GM12874 (cell line): ENCODE results near the gene TSPAN3.

Experiments used
- CTCF ChIP-seq: IDR thresholded peaks from 2 replicates; pipeline ENCODE4 v1.5.1; 2011; ENCODE audit warnings: low read depth, mild to moderate bottlenecking, control low read depth, low read length, moderate library complexity; ENCODE audit not compliant: insufficient read depth

Gene TSPAN3

GRCh38 chr15:77084436-77084835 is 13.5 kb upstream of the TSPAN3 start:
- TF ChIP-seq CTCF = no peak

GRCh38 chr15:77083381-77084160 is 12.7 kb upstream of the TSPAN3 start:
- TF ChIP-seq CTCF = no peak

DNA sequence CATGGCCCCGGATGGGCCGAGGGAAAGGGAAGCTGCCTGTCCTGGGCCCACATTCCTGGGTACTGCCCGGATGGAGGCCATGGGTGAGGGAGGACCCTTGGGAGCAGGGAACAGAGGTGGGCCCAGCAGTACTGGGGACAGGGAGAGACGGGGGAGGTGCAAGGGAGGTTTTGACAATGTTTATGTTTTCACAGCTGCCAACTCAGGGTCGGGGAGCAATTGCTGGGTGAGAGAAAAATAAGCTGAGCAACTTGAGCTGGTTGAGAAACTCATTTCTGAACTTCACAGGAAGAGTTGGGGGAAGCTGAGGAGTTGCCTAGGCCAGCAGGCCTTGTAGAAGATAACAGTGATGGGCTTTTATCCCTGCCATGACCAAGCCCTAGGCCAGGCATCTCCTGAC is 11.1 kb upstream of the TSPAN3 start:
- no peak for TF ChIP-seq CTCF

GRCh38 chr15:77076323-77076915 is 5.5 kb upstream of the TSPAN3 start:
- TF ChIP-seq CTCF = no peak

- no peak for TF ChIP-seq CTCF
Measured at GRCh38 chr15:77075528-77075927, 4.6 kb upstream of the TSPAN3 start.

DNA sequence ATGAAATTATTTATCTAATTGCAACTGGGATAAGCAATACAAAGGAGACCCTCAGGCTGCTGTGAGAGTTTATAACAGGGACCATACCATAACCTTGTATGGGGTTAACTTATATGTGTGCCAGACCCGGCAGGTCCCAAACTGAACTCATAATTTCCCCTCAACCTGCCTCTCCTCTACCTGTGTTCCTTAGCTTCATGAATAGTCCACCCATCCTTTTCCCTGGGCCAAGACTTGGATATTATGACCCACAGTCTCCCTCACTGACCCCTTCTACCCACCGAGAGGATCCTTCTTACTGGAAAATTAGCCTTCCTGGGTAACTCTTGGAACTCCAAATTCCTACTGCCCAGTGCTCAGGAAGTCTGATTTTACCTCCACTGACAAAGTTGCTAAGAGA is 3.4 kb upstream of the TSPAN3 start:
- TF ChIP-seq CTCF = no peak

DNA sequence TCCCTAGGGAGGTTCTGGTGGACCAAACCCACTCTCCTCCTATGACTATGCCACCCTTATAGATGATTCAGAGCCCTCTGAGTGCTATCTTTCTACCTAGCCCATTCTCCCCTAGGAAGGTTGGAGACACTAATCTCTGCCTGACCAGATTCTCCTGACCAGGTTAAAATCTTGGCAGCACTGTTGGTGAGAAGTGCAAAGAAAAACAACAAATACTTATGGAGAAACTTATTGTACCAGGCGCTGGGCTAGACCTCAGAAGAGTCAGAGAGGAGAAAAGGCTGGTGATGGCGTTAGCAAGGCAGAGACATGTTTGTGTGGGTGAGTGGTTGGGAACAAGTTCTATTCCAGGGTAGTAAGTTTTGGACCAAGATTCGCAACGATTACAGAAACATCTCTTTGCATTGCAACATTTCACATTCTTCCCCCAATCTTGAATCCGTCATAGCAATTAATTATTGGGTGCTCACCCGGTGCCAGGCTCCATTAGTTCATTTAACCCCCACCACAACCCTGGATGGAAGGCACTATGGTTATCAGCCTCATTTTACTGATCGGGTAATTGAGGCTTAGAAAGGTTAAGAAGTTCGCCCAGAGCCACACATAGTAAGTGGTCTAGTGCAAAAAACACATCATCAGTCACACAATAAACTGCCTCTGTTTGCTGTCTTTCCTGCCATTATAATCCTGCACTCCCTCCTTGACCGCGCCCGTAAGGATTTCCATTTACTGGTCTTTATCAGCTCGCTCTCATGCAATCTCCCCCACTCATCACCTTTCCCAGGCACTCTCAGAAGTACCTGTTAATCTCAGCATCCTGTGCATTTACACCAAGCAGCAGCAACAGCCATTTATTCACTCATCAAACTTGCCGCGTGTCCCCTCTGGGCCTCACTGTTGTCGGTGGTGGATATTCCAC is 655 bp upstream of the TSPAN3 start:
- TF ChIP-seq CTCF = no peak
